ENCODE data around the gene RASD1. TPM values are rescaled to one million over a fixed set of nuclear protein-coding genes. Genes with fewer than 3 reads are reported as not detected.
"Not testable (repeated sequence)": the region's sequence is repeated elsewhere in the genome, so short reads cannot be mapped to it uniquely, and the experiment has no call there.

RASD1 gene
- total RNA-seq, 1 donor from 2014 or later: 254 TPM

- DNase-seq (ENCODE audit: low spot score): no peak
Observed at GRCh38 chr17:17479209-17479608, 17.0 kb downstream of the RASD1 start.

DNA sequence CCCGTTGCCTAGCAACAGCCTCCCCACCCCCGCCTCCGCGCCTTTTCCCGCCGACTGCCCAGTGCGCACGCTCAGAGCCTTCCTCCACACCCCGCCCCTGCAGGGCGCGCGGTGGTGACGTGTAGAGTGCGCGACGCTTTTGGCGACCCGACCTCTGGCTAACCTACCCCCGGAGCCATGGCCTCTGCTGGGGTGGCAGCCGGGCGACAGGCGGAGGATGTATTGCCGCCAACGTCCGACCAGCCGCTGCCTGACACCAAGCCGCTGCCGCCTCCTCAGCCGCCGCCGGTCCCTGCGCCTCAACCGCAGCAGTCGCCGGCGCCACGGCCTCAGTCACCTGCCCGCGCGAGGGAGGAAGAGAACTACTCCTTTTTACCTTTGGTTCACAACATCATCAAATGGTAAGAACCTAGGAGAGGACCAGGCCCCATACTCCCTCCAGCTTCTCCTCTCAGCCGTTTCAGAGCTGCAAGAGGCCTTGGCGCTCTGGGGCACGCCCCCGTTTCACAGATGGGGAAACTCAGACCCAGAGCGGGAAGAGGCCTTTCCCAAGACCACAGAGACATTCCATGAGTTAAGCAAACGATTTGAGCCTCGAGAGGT lies 19.2 kb downstream of the RASD1 start, which contains the start of gene MED9:
TSS of gene MED9 (plus strand) at position 136 of the 603 bp plus-strand sequence. CDS start at position 178, 42 bp downstream.
- DNase-seq (ENCODE audit: low spot score): peak; percentile 98

GRCh38 chr17:17474341-17474740 lies 21.9 kb downstream of the RASD1 start:
- DNase-seq (ENCODE audit: low spot score): no peak

- DNase-seq (ENCODE audit: low spot score): no peak
Observed at GRCh38 chr17:17472333-17472920, 23.8 kb downstream of the RASD1 start.

DNA sequence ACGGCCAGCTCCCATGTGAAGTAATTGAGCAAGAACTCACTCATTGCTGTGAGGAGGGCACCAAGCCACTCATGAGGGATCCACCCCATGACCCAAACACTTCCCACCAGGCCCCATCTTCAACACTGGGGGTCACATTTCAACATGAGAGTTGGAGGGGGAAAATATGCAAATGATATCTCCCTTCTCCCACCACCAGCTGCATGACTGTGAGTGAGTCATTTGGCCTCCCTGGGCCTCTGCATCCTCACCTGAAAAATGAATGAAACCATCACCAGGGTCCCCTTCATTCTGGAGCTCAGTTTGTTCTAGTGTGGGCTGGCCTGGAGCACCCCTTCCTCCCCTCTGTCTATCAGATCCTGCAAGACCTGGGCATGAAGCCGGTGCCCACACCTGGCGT lies 26.2 kb downstream of the RASD1 start:
- DNase-seq (ENCODE audit: low spot score): no peak

- DNase-seq (ENCODE audit: low spot score): no peak
Observed at GRCh38 chr17:17469358-17469757, 26.8 kb downstream of the RASD1 start.

DNA sequence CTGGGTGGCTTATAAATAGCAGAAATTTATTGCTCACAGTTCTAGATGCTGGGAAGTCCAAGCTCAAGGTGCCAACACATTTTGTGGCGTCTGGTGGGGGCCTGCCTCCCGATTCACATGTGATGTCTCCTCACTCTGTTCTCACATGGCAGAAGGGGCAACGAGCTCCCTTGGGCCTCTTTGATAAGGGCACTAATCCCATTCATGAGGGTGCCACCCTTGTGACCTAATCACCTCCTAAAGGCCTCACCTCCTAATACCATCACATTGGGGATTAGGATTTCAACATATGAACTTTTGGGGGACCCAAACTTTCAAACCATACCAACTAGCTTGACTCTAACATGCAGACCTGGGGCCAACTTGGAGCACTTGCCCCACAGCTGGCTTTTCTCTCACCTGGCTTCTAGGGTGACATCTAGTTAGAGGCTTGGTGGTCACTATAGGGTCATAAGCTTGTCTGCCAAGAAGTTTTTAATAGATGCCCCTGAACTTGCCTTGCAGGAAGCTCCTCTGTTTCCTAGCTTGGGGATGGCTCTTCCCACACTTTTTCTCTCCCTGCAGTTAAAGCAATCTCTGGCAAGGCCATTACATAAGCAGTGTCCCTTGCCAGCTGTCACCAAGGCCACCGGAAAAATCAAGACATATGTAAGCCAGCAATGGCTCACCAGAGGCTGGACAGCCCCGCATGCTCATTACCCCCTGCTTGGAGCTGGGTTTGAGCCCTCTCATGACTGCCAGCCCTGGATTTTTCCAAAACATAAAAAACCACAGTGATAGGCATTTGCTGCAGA lies 27.8 kb downstream of the RASD1 start:
- DNase-seq (ENCODE audit: low spot score): no peak

DNA sequence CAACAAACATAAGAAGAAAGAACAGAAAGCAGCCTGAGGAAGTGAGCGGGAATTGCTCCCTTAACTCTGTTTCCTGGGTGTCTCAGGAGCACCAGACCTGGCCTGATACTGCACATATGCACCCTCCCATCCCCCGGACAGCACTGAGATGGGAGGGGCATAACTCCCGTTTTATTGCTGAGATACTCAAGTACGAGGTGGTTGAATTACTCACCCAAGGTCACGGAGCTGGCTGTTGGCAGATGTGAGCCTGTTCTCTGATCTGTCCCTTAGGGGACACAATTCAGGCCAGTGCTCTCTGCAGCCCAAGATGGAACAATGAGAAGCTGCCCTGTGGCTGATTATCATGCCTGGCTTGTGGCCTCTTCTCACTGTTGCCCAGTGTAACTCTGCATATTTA lies 28.5 kb downstream of the RASD1 start:
- no peak for DNase-seq (ENCODE audit: low spot score)

DNA sequence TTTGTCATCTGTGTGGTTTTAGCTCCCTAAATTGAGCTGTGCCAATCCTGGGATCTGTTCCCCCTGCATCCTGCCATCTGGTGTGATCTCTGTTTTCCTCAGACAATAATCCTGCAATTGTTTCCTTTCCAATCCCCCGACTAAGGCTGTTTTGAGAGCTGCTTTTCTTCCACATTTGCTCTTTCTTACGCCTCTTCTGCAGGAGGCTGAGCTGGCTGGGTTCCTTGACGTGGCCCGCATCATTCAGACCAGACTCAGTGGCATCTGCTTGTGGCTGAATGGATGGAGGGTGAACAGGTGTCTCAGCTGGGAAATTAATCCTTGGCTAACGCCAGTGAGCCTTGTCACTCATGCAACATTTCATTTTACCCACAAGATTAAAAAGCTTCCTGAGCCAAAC lies 29.2 kb downstream of the RASD1 start:
- no peak for DNase-seq (ENCODE audit: low spot score)

DNA sequence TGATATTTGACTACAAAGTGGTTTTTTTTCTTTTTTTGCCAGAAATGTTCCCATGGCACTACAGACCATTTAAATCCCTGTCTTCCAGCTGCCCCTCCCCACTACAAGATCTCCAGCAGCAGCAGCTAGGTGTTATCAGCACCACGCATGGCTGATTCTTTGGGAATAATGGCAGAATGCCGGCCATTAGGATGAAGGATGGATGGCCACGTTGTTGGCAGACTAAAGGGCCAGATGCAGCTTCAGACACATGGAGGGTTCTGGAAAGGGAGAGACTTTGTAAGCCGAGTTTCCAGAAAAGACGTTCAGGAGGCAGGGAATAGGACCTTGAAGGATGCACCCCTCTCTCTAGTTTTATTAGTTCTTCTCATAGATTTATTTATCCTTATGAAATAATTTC lies 29.7 kb downstream of the RASD1 start:
- DNase-seq (ENCODE audit: low spot score): no peak

- DNase-seq (ENCODE audit: low spot score): not testable (repeated sequence)
Observed at GRCh38 chr17:17465878-17466277, 30.3 kb downstream of the RASD1 start.

- DNase-seq (ENCODE audit: low spot score): no peak
Observed at GRCh38 chr17:17463821-17464220, 32.4 kb downstream of the RASD1 start.

DNA sequence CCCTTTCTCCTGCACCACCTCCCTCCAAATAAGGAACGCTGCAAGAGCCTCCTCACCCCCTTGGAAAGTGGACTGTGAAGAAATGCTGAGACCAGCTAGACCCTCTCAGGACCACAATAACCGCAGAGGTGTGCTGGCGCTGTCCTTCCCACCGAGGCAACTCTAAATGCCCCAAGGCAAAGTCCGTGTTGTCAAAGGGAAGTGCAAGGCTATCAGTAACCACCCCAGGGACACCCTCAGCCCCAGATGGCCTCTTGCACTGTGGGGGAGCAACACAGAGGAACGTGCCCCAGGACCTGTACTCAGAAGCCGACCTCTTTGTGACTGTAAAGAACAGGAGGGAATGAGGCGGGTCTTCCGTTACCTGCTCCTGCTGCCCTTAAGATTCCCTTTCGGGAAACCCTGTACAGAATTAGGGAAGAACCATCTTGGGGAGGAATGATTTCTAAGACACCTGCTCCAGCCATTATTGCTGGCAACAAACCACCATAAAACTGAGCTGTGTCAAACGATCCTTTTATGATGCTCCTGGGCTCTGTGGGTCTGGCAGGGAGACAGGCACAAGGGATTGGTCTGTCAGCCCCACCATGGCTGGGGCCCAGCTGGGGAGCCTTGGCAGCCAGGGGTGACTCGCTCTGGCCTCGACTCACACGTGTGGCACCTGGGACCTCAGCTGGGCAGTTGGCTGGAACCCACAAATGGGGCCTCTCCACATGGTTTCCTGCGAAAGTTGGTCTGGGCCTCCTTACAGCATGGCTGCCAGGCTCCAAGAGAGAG lies 34.0 kb downstream of the RASD1 start:
- no peak for DNase-seq (ENCODE audit: low spot score)

DNA sequence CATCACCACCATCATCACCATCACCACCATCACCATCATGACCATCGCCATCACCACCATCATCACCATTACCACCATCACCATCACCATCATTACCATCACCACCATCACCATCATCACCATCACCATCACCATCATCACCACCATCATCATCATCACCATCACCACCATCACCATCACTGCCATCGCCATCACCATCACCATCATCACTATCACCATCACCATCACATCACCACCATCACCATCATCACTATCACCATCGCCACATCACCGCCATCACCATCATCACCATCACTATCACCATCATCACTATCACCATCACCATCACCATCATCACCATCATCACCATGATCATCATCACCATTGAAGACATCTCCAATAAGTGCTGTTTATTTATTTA lies 36.2 kb downstream of the RASD1 start:
- no peak for DNase-seq (ENCODE audit: low spot score)

DNA sequence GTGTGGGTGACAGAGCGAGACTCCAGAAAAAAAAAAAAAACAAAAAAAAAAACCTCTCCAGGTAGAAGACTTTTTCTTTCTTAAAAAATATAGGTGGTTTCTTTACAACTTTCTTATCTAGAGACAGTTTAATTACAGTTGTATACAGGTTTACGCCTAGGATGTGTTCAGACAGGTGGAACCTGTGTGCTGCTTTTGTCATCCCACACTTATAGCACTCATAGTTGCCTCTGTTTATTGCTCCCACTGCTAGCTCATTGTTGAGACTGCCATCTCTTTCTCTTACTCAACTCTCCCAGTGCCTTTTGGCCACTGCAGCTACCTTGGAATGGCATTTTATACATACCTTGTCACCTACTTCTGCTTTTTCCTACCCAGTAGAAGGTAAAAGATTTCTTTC lies 38.5 kb downstream of the RASD1 start:
- no peak for DNase-seq (ENCODE audit: low spot score)

DNA sequence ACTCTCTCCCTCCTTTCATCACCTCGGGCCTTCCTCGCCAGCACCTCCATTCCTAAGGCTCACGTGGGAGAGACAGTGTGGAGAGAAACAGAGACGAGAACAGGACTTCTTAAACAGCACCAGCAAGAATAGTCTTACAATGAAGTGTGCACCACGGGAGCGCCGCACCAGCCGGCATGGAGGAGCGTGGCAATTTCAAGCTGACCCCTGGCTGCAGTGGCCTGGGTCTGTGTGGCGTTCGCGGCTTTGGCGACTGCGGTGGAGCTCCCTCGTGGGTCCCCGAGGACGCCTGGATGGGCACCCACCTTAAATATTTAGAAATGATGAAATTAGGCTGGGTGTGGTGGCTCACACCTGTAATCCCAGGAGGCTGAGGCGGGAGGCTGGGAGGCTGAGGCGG lies 39.9 kb downstream of the RASD1 start:
- DNase-seq (ENCODE audit: low spot score): no peak

- DNase-seq (ENCODE audit: low spot score): no peak
Observed at GRCh38 chr17:17455173-17455572, 41.0 kb downstream of the RASD1 start.

DNA sequence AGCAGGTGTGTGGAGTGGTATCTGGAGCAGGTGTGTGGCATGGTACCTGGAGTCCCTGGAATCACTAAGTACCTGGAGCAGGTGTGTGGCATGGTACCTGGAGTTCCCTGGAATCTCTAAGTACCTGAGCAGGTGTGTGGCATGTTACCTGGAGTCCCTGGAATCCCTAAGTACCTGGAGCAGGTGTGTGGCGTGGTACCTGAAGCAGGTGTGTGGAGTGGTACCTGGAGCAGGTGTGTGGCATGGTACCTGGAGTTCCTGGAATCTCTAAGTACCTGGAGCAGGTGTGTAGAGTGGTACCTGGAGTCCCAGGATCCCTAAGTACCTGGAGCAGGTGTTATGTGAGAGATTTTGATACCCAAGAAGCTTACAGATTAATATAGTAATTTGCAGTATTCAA lies 41.5 kb downstream of the RASD1 start:
- DNase-seq (ENCODE audit: low spot score): not testable (repeated sequence)

GRCh38 chr17:17454276-17454675 lies 41.9 kb downstream of the RASD1 start:
- DNase-seq (ENCODE audit: low spot score): no peak

DNA sequence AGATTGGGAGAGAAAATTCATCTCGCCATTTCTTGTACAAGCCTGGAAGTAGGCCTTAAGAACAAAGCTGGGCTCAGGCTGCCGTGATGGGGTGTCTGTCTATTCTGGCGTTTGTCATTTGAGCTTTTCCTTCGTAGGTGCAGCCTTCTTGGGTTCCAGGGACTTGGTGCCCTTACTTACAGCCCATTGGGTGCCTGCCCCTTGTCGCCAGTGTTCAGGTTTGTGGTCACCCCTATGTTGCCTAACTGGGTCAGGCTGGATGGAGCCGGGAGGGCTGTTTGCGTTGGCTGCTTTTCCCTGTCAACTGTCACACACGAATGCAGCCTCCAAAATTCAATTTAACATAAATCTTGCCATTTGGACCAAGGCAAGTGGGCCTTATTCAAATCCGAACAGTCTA lies 43.1 kb downstream of the RASD1 start:
- no peak for DNase-seq (ENCODE audit: low spot score)

DNA sequence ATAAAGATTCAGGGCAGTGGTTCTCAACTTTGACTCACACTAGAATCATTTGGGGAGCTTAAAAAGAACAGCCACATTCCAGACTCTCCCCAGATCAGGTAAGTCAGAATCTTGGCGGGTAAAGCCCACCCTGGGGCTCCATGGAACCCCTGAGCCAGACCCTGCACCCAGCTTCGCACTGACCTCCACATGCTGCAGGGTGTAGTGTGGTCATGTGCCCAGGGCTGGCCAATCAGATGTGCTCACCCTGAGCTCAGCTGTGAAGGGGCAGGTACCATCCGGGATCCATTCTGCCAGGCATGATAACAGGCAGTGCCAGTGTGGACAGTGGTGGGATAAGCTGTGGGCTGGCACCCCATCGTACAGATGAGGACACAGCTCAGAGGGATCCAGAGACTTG lies 47.5 kb downstream of the RASD1 start:
- DNase-seq (ENCODE audit: low spot score): no peak

- no peak for DNase-seq (ENCODE audit: low spot score)
Observed at GRCh38 chr17:17448076-17448475, 48.1 kb downstream of the RASD1 start.
